HL-60/S4 (cell line): ENCODE measurements around the gene EPB41L2.

Experiments used
- in situ Hi-C: fragments of 300-500 bp; cut with MboI; formaldehyde crosslinking; loops from 2 replicates; pipeline ENCODE4 v1.14.3; 2022; ENCODE audit warnings: low sequenced_read_pairs

The EPB41L2 gene

GRCh38 chr6:131062241-131063027, 611 bp downstream of the EPB41L2 start:
- in situ Hi-C loops: no loop called here

GRCh38 chr6:131061751-131062119, 1.3 kb downstream of the EPB41L2 start:
- in situ Hi-C loops: no loop called here

- in situ Hi-C loops: no loop called here
Measured at GRCh38 chr6:131061041-131061750, 1.8 kb downstream of the EPB41L2 start.

- in situ Hi-C loops: no loop called here
Measured at GRCh38 chr6:131060311-131060710, 2.7 kb downstream of the EPB41L2 start.

GRCh38 chr6:131059486-131059885, 3.6 kb downstream of the EPB41L2 start:
- in situ Hi-C loops: no loop called here

- in situ Hi-C loops: no loop called here
Measured at GRCh38 chr6:131058236-131058635, 4.8 kb downstream of the EPB41L2 start.

GRCh38 chr6:131054392-131055250, 8.4 kb downstream of the EPB41L2 start:
- in situ Hi-C loops: no loop called here

- in situ Hi-C loops: no loop called here
Measured at GRCh38 chr6:131053546-131054240, 9.4 kb downstream of the EPB41L2 start.

- in situ Hi-C loops: no loop called here
Measured at GRCh38 chr6:131052181-131052580, 10.9 kb downstream of the EPB41L2 start.

- in situ Hi-C loops: no loop called here
Measured at GRCh38 chr6:131051341-131051740, 11.7 kb downstream of the EPB41L2 start.

- in situ Hi-C loops: no loop called here
Measured at GRCh38 chr6:131049608-131050007, 13.4 kb downstream of the EPB41L2 start.

GRCh38 chr6:131048933-131049515, 14.0 kb downstream of the EPB41L2 start:
- in situ Hi-C loops: no loop called here

GRCh38 chr6:131048459-131048858, 14.6 kb downstream of the EPB41L2 start:
- in situ Hi-C loops: no loop called here

GRCh38 chr6:131045139-131045538, 17.9 kb downstream of the EPB41L2 start:
- in situ Hi-C loops: no loop called here

GRCh38 chr6:131043902-131044447, 19.1 kb downstream of the EPB41L2 start:
- in situ Hi-C loops: no loop called here

- in situ Hi-C loops: no loop called here
Measured at GRCh38 chr6:131042664-131043063, 20.4 kb downstream of the EPB41L2 start.

- in situ Hi-C loops: no loop called here
Measured at GRCh38 chr6:131041814-131042213, 21.2 kb downstream of the EPB41L2 start.

- in situ Hi-C loops: no loop called here
Measured at GRCh38 chr6:131040866-131041265, 22.2 kb downstream of the EPB41L2 start.

GRCh38 chr6:131039345-131039680, 23.7 kb downstream of the EPB41L2 start:
- in situ Hi-C loops: no loop called here

GRCh38 chr6:131038597-131039344, 24.3 kb downstream of the EPB41L2 start:
- in situ Hi-C loops: no loop called here
